Measurements from ENCODE around the gene FOXF2. TPM values are rescaled to one million over a fixed set of nuclear protein-coding genes. Genes with fewer than 3 reads are reported as not detected.
A peak's percentile ranks its signal among the peaks of the same experiment; 100 is the strongest.

FOXF2 gene
- total and polyA plus RNA-seq, 2 of the 13 experiments (the other 11 are each of a cell fraction or from before 2014, with no cell fraction given), result not detected

GRCh38 chr6:1402868-1403267 lies 13.5 kb downstream of the FOXF2 start (continued):
- TF ChIP-seq, protein P1, sequence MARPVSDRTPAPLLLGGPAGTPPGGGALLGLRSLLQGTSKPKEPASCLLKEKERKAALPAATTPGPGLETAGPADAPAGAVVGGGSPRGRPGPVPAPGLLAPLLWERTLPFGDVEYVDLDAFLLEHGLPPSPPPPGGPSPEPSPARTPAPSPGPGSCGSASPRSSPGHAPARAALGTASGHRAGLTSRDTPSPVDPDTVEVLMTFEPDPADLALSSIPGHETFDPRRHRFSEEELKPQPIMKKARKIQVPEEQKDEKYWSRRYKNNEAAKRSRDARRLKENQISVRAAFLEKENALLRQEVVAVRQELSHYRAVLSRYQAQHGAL (CRISPR knock-in tag; IDR thresholded peaks at IDR 0.05; ENCODE audit: not compliant biosample characterization), result no peak
- peak; percentile 51; the same call in 1 of the 2 replicates for TF ChIP-seq IKZF1 (IDR thresholded peaks at IDR 0.05)
- TF ChIP-seq ONECUT2 (CRISPR knock-in tag; IDR thresholded peaks at IDR 0.05), result no peak
- TF ChIP-seq, protein P2, sequence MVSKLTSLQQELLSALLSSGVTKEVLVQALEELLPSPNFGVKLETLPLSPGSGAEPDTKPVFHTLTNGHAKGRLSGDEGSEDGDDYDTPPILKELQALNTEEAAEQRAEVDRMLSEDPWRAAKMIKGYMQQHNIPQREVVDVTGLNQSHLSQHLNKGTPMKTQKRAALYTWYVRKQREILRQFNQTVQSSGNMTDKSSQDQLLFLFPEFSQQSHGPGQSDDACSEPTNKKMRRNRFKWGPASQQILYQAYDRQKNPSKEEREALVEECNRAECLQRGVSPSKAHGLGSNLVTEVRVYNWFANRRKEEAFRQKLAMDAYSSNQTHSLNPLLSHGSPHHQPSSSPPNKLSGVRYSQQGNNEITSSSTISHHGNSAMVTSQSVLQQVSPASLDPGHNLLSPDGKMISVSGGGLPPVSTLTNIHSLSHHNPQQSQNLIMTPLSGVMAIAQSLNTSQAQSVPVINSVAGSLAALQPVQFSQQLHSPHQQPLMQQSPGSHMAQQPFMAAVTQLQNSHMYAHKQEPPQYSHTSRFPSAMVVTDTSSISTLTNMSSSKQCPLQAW (CRISPR knock-in tag; IDR thresholded peaks at IDR 0.05), result no peak
- no peak for TF ChIP-seq MLLT10 (CRISPR knock-in tag; IDR thresholded peaks at IDR 0.05)
- no peak for TF ChIP-seq ZNF550 (CRISPR knock-in tag; IDR thresholded peaks at IDR 0.05; ENCODE audit: borderline replicate concordance)
- 0 out of 2 replicates have a peak, but pooled peaks have one; percentile 64 for TF ChIP-seq PLRG1 (conservative IDR thresholded peaks at IDR 0.05)
- no peak for TF ChIP-seq JUNB (CRISPR knock-in tag; IDR thresholded peaks at IDR 0.05; ENCODE audit: borderline replicate concordance)
- no peak for TF ChIP-seq ZNF10 (CRISPR knock-in tag; IDR thresholded peaks at IDR 0.05; ENCODE audit: borderline replicate concordance, low read depth)
- TF ChIP-seq ZBTB38 (CRISPR knock-in tag; IDR thresholded peaks at IDR 0.05), result no peak
- TF ChIP-seq ETV5 (CRISPR knock-in tag; IDR thresholded peaks at IDR 0.05; ENCODE audit: borderline replicate concordance), result no peak
- no peak for TF ChIP-seq BCL3 (CRISPR knock-in tag; IDR thresholded peaks at IDR 0.05)
- TF ChIP-seq RAD51 (IDR thresholded peaks at IDR 0.05; ENCODE audit: borderline replicate concordance), result no peak
- no peak for TF ChIP-seq NR2F1 (CRISPR knock-in tag; IDR thresholded peaks at IDR 0.05)
- no peak for TF ChIP-seq ZNF235 (CRISPR knock-in tag; IDR thresholded peaks at IDR 0.05; ENCODE audit: borderline replicate concordance)
- TF ChIP-seq GPBP1L1 (CRISPR knock-in tag; IDR thresholded peaks at IDR 0.05), result no peak
- 0 out of 2 replicates have a peak, but pooled peaks have one; percentile 7 for TF ChIP-seq ATF7 (IDR thresholded peaks at IDR 0.05)
- no peak for TF ChIP-seq ATF7 (CRISPR knock-in tag; IDR thresholded peaks at IDR 0.05)
- no peak for TF ChIP-seq ZNF333 (CRISPR knock-in tag; IDR thresholded peaks at IDR 0.05; ENCODE audit: borderline replicate concordance)
- no peak for TF ChIP-seq ZNF205 (CRISPR knock-in tag; IDR thresholded peaks at IDR 0.05)
- no peak for TF ChIP-seq AKAP8 (CRISPR knock-in tag; IDR thresholded peaks at IDR 0.05)
- TF ChIP-seq JUN (CRISPR knock-in tag; IDR thresholded peaks at IDR 0.05), result no peak
- no peak for TF ChIP-seq RNF219 (CRISPR knock-in tag; IDR thresholded peaks at IDR 0.05)
- TF ChIP-seq ZNF317 (CRISPR knock-in tag; IDR thresholded peaks at IDR 0.05), result no peak
- no peak for TF ChIP-seq BCL6 (CRISPR knock-in tag; IDR thresholded peaks at IDR 0.05)
- no peak for TF ChIP-seq BRCA1 (CRISPR knock-in tag; IDR thresholded peaks at IDR 0.05)

All from HepG2 (cell line).